Left kidney (tissue), 8 donors: Measurements from ENCODE around the gene VSTM2B. TPM values are rescaled to one million over a fixed set of nuclear protein-coding genes. Genes with fewer than 3 reads are reported as not detected.
A peak's percentile ranks its signal among the peaks of the same experiment; 100 is the strongest.
"Not testable (repeated sequence)": the region's sequence is repeated elsewhere in the genome, so short reads cannot be mapped to it uniquely, and the experiment has no call there.

ENCODE experiments used
- DNase-seq: peaks from one replicate; pipeline ENCODE4 v3.0.0-alpha.2; 2013
- long read RNA-seq, 8 donors: transcript quantifications; one replicate each; lab custom pipeline, GENCODE V29; 2026
- polyA plus RNA-seq: library from polyadenylated mRNA; unstranded; fragments of 120-200 nt; gene quantifications from one replicate; pipeline ENCODE4 v1.2.1, GENCODE V29; 2013; ENCODE audit not compliant: insufficient read length

VSTM2B gene
- polyA plus RNA-seq, result 1.1 TPM
- long read RNA-seq, donor 1, result 0 reads
- long read RNA-seq, donor 2, result 0 reads
- long read RNA-seq, donor 3, result 0 reads
- long read RNA-seq, donor 4, result 0 reads
- long read RNA-seq, donor 5, partial matches to known transcripts, result 0 of 1 reads
- long read RNA-seq, donor 5, other reads (novel, unspliced or antisense), result 0 of 1 reads
- long read RNA-seq, donor 6, result 0 reads
- long read RNA-seq, donor 7, result 0 reads
- long read RNA-seq, donor 8, result 0 reads

GRCh38 chr19:29525901-29526729, at the start of gene VSTM2B:
Gene VSTM2B, plus strand, starts transcription at chr19:29525994. Its CDS starts 590 bp downstream, at chr19:29526584.
- no peak for DNase-seq

- DNase-seq, result no peak
These were observed 49.3 kb upstream of the VSTM2B start for GRCh38 chr19:29476528-29476927.

- DNase-seq, result no peak
These were observed 47.8 kb upstream of the VSTM2B start for GRCh38 chr19:29477831-29478577.

- peak; percentile 30 for DNase-seq
These were observed 46.9 kb upstream of the VSTM2B start for GRCh38 chr19:29478578-29479565.

GRCh38 chr19:29479941-29480340, 45.9 kb upstream of the VSTM2B start:
- no peak for DNase-seq

- no peak for DNase-seq
These were observed 45.3 kb upstream of the VSTM2B start for GRCh38 chr19:29480507-29480906.

- DNase-seq, result no peak
These were observed 42.7 kb upstream of the VSTM2B start for GRCh38 chr19:29482855-29483640.

GRCh38 chr19:29483641-29483920, 42.2 kb upstream of the VSTM2B start:
- DNase-seq, result no peak

- no peak for DNase-seq
These were observed 41.7 kb upstream of the VSTM2B start for GRCh38 chr19:29483944-29484581.

GRCh38 chr19:29484876-29485275, 40.9 kb upstream of the VSTM2B start:
- DNase-seq, result no peak

- no peak for DNase-seq
These were observed 40.5 kb upstream of the VSTM2B start for GRCh38 chr19:29485293-29485692.

GRCh38 chr19:29486961-29487360, 38.8 kb upstream of the VSTM2B start:
- not testable (repeated sequence) for DNase-seq

- no peak for DNase-seq
These were observed 38.4 kb upstream of the VSTM2B start for GRCh38 chr19:29487432-29487831.

- no peak for DNase-seq
These were observed 37.5 kb upstream of the VSTM2B start for GRCh38 chr19:29488316-29488715.

- DNase-seq, result no peak
These were observed 36.4 kb upstream of the VSTM2B start for GRCh38 chr19:29489172-29489951.

GRCh38 chr19:29491491-29491890, 34.3 kb upstream of the VSTM2B start:
- DNase-seq, result no peak

GRCh38 chr19:29491995-29492577, 33.7 kb upstream of the VSTM2B start:
- no peak for DNase-seq

- peak; percentile 33 for DNase-seq
These were observed 33.0 kb upstream of the VSTM2B start for GRCh38 chr19:29492769-29493168.

GRCh38 chr19:29495091-29495490, 30.7 kb upstream of the VSTM2B start:
- DNase-seq, result no peak
